HG03558 (cell line): ENCODE measurements around the gene PRLR.

Source experiments
- ATAC-seq: cut with Tn5 transposase; IDR thresholded peaks from one replicate; pipeline ENCODE4 v1.9.1; 2021; ENCODE audit warnings: moderate number of reproducible peaks; ENCODE audit not compliant: unreplicated experiment; ENCODE audit errors: extremely low read depth

PRLR gene

GRCh38 chr5:35094948-35095347 lies 135.3 kb downstream of the PRLR start:
- ATAC-seq = no peak

GRCh38 chr5:35092703-35093102 lies 137.6 kb downstream of the PRLR start:
- ATAC-seq = no peak

GRCh38 chr5:35091704-35092103 lies 138.6 kb downstream of the PRLR start:
- ATAC-seq = no peak

- no peak for ATAC-seq
These were observed 140.7 kb downstream of the PRLR start for GRCh38 chr5:35089334-35090314.

- no peak for ATAC-seq
These were observed 142.3 kb downstream of the PRLR start for GRCh38 chr5:35087991-35088390.

GRCh38 chr5:35083150-35083549 lies 147.1 kb downstream of the PRLR start:
- ATAC-seq = no peak

- ATAC-seq = no peak
These were observed 147.8 kb downstream of the PRLR start for GRCh38 chr5:35082530-35082929.

GRCh38 chr5:35081134-35081533 lies 149.2 kb downstream of the PRLR start:
- ATAC-seq = no peak

GRCh38 chr5:35073160-35073559 lies 157.1 kb downstream of the PRLR start:
- ATAC-seq = no peak

GRCh38 chr5:35069188-35069587 lies 161.1 kb downstream of the PRLR start:
- no peak for ATAC-seq

GRCh38 chr5:35067985-35068384 lies 162.3 kb downstream of the PRLR start:
- ATAC-seq = no peak

- no peak for ATAC-seq
These were observed 164.0 kb downstream of the PRLR start for GRCh38 chr5:35066260-35066795.

- ATAC-seq = no peak
These were observed 166.9 kb downstream of the PRLR start for GRCh38 chr5:35063414-35063813.

GRCh38 chr5:35061211-35061770 lies 169.0 kb downstream of the PRLR start:
- no peak for ATAC-seq

GRCh38 chr5:35060236-35060635 lies 170.1 kb downstream of the PRLR start:
- ATAC-seq = no peak

GRCh38 chr5:35059251-35059650 lies 171.0 kb downstream of the PRLR start:
- no peak for ATAC-seq

- peak; percentile 92 for ATAC-seq
These were observed 171.9 kb downstream of the PRLR start for GRCh38 chr5:35058374-35058788.

GRCh38 chr5:35056686-35057085 lies 173.6 kb downstream of the PRLR start:
- no peak for ATAC-seq

- ATAC-seq = no peak
These were observed 177.4 kb downstream of the PRLR start for GRCh38 chr5:35052838-35053237.

- ATAC-seq = no peak
These were observed 179.7 kb downstream of the PRLR start for GRCh38 chr5:35050541-35051126.

- no peak for ATAC-seq
These were observed 181.4 kb downstream of the PRLR start for GRCh38 chr5:35048910-35049309.
